Measurements from ENCODE around the gene B3GALT2. TPM values are rescaled to one million over a fixed set of nuclear protein-coding genes. Genes with fewer than 3 reads are reported as not detected.

B3GALT2 gene
- total RNA-seq, 1 experiment from 2014 or later, result 0.10 TPM

- peak; percentile 22 for DNase-seq (ENCODE audit: low read depth)
These were observed 4.4 kb downstream of the B3GALT2 start for GRCh38 chr1:193181985-193182384.

- DNase-seq (ENCODE audit: low read depth), result no peak
These were observed 4.9 kb downstream of the B3GALT2 start for GRCh38 chr1:193181536-193181935.

- no peak for DNase-seq (ENCODE audit: low read depth)
These were observed 7.3 kb downstream of the B3GALT2 start for GRCh38 chr1:193179094-193179493.

- DNase-seq (ENCODE audit: low read depth), result no peak
These were observed 9.6 kb downstream of the B3GALT2 start for GRCh38 chr1:193176788-193177187.

GRCh38 chr1:193176113-193176512 lies 10.3 kb downstream of the B3GALT2 start:
- no peak for DNase-seq (ENCODE audit: low read depth)

- DNase-seq (ENCODE audit: low read depth), result no peak
These were observed 29.1 kb downstream of the B3GALT2 start for GRCh38 chr1:193157360-193157759.

GRCh38 chr1:193156822-193157142 lies 29.6 kb downstream of the B3GALT2 start:
- DNase-seq (ENCODE audit: low read depth), result no peak

GRCh38 chr1:193156117-193156821 lies 30.1 kb downstream of the B3GALT2 start:
- no peak for DNase-seq (ENCODE audit: low read depth)

DNA sequence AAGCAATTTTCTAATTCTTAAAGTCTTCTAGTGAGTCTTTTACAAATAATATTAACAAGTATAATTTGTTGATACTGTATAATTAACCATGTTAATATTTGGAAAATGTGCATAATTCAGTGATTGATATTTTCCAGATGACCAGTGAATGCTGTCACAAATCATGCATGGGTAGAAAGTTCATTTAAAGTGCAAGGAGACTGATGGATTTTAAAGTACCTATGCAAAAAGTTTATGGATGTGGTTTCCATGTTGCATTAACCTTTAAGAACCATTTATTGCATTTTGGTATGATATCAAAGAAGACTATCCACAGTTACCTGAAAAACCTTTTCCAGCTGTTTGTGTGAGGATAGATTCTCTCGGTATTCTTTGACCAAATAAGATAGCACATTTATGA lies 41.4 kb downstream of the B3GALT2 start:
- DNase-seq (ENCODE audit: low read depth), result no peak

DNA sequence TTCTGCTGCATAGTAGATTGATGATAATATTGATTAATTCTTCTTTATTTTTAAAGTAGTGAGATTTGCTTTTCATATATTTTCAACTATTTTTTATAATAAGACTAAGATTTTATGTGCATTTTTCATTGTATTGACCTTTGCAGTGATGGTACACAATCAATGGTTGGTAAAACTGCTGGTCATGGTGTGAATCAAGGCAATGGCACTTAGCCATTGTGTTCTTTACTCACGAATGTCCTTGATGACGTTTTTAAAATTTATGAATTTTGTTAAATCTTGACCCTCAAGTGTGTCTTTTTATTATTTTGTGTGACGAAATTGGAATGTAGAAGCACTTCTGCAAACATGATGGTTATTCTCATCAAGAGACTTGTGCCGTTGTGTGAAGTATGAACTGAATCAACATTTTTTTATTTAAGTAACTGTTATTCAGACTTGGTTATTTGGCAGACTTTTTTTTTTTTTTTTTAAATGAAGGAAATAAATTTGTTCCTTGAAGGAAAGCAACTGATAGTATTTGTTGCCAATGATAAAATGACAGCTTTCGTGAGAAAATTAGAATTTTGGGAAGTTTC lies 42.0 kb downstream of the B3GALT2 start:
- DNase-seq (ENCODE audit: low read depth), result no peak

DNA sequence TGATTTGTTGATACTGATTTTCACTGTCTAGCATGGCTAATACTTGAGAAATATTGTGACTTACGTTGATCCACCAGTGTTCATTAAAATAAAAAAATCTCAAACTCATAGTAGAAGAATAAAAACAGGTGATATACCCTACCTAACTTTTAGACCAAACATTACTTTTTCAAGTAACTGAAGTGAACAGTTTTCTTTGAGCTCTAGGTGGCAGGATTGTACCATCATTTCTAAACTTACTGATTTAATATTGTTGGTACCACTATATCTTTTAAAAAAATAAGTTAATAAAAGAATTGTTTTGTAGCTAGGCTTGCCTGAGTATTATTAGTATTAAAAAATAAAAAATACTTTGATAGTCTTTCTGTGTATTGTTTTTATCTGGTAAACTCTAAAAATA lies 43.1 kb downstream of the B3GALT2 start:
- DNase-seq (ENCODE audit: low read depth), result peak; percentile 22

- DNase-seq (ENCODE audit: low read depth), result no peak
These were observed 44.0 kb downstream of the B3GALT2 start for GRCh38 chr1:193142409-193142808.

DNA sequence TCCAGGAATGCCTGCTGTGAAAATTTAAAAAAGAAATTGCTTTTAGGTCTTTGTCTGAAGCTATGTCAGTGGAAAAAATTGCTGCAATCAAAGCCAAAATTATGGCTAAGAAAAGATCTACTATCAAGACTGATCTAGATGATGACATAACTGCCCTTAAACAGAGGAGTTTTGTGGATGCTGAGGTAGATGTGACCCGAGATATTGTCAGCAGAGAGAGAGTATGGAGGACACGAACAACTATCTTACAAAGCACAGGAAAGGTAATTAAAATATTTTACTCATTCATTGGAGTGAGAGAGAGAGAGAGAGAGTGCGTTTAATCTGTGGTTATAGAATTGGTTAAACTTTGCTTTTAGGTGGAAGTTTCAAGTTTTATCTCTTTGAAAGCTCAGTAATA lies 44.6 kb downstream of the B3GALT2 start:
- DNase-seq (ENCODE audit: low read depth), result no peak

DNA sequence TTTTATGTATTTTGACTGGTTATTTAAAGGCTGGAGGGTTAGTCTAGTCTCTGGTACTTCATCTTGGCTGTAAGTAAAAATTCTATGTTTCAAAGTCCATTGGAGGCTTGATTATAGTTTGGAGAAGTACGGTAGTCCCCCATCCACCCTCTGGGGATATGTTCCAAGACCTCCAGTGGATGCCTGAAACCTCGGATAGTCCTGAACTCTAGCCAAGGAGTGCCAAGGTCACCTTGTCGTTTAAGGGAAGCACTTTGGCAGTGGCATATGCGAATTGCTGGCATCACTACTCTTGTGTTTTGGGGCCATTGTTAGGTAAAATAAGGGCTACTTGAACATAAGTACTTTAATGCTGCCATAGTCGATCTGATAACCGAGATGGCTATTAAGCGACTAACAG lies 46.2 kb downstream of the B3GALT2 start:
- no peak for DNase-seq (ENCODE audit: low read depth)

- DNase-seq (ENCODE audit: low read depth), result no peak
These were observed 55.0 kb downstream of the B3GALT2 start for GRCh38 chr1:193131266-193131860.

Other genes with a start within 250 kb of the B3GALT2 start
- gene UCHL5, start 127.3 kb downstream of the B3GALT2 start, total RNA-seq (2014; rRNA removed; shearing (Covaris generic)), result 31.8 and 36.8 TPM in 2 replicates
- gene RO60, start 127.0 kb downstream of the B3GALT2 start, total RNA-seq (2014; rRNA removed; shearing (Covaris generic)), result 57.3 and 88.1 TPM in 2 replicates
- 7.3 and 33.9 TPM in 2 replicates for gene GLRX2, start 81.2 kb downstream of the B3GALT2 start, total RNA-seq (2014; rRNA removed; shearing (Covaris generic))
- gene CDC73, start 64.6 kb downstream of the B3GALT2 start, total RNA-seq (2014; rRNA removed; shearing (Covaris generic)), result 16.0 and 17.6 TPM in 2 replicates